Suprapubic skin (tissue), 3 donors: ENCODE data around the gene TMEM213.

Experiments used
- CTCF ChIP-seq, 2 donors: fragments of 200-600 bp in 1 of 2; fragments of 450-650 bp in 1 of 2; sonication (generic) in 1 of 2; IDR thresholded peaks; one replicate each; pipeline ENCODE4 v1.5.1; 2016 to 2019; ENCODE audit warnings: antibody characterized with exemption in 2 of 2, mild to moderate bottlenecking in 1 of 2, moderate library complexity in 1 of 2
- POLR2A ChIP-seq, 2 donors: fragments of 450-650 bp; IDR thresholded peaks; one replicate each; pipeline ENCODE4 v1.6.1; 2017; ENCODE audit warnings: antibody characterized with exemption in 2 of 2, mild to moderate bottlenecking in 2 of 2, moderate library complexity in 2 of 2

- TF ChIP-seq POLR2A (IDR thresholded peaks at IDR 0.05) (no peak), CTCF (IDR thresholded peaks at IDR 0.05) (no peak)
These were observed 50.5 kb downstream of the TMEM213 start for GRCh38 chr7:138848056-138848980.
